ENCODE data around the gene C12orf76. TPM values are rescaled to one million over a fixed set of nuclear protein-coding genes. Genes with fewer than 3 reads are reported as not detected.

The C12orf76 gene
- total and polyA plus RNA-seq, 9 donors = 18.8 to 30.2 (median 24.4) TPM

GRCh38 chr12:109997393-109997792, 50.9 kb downstream of the C12orf76 start:
- Histone ChIP-seq H3K36me3 (ENCODE audit: control insufficient read depth, insufficient read depth, low read length) (peaks cover 4% of the 10 kb centered on the region), H3K4me3 (ENCODE audit: low read length) (no peak overlapping the region), H3K27ac (ENCODE audit: low read length) (no peak overlapping the region), H3K9me3 (replicated peaks; ENCODE audit: control insufficient read depth, low read depth, low read length) (no peaks in the 10 kb centered on the region), H3K27me3 (ENCODE audit: control insufficient read depth, insufficient read depth, low read length) (no peaks in the 10 kb centered on the region), H3K4me1 (ENCODE audit: control insufficient read depth, insufficient read depth, low read length) (peaks cover 25% of the 10 kb centered on the region)
- DNase-seq = no peak
- no CpG with 5 or more reads among the region's 4 CpGs for WGBS (ENCODE audit: insufficient coverage)

- no peak for DNase-seq
- Histone ChIP-seq H3K36me3 (ENCODE audit: control insufficient read depth, insufficient read depth, low read length) (peaks cover 9% of the 10 kb centered on the region), H3K4me3 (ENCODE audit: low read length) (peak overlapping the region; percentile 77), H3K4me1 (ENCODE audit: control insufficient read depth, insufficient read depth, low read length) (peaks cover 25% of the 10 kb centered on the region), H3K27me3 (ENCODE audit: control insufficient read depth, insufficient read depth, low read length) (no peaks in the 10 kb centered on the region), H3K9me3 (replicated peaks; ENCODE audit: control insufficient read depth, low read depth, low read length) (no peaks in the 10 kb centered on the region), H3K27ac (ENCODE audit: low read length) (no peak overlapping the region)
- 100% methylated on average over 1 of the region's 2 CpGs for WGBS (ENCODE audit: insufficient coverage)
Observed at GRCh38 chr12:109996483-109996853, 51.9 kb downstream of the C12orf76 start.

GRCh38 chr12:109995686-109996482, 52.4 kb downstream of the C12orf76 start, which contains the start of gene GIT2:
Gene GIT2 (minus strand): TSS chr12:109996368. CDS start chr12:109996224, 144 bp downstream.
- Histone ChIP-seq H3K27me3 (ENCODE audit: control insufficient read depth, insufficient read depth, low read length) (no peaks in the 10 kb centered on the region), H3K9me3 (replicated peaks; ENCODE audit: control insufficient read depth, low read depth, low read length) (no peaks in the 10 kb centered on the region), H3K4me1 (ENCODE audit: control insufficient read depth, insufficient read depth, low read length) (peaks cover 25% of the 10 kb centered on the region), H3K27ac (ENCODE audit: low read length) (peak within 1 kb of the TSS; percentile 82), H3K36me3 (ENCODE audit: control insufficient read depth, insufficient read depth, low read length) (peaks cover 10% of the 10 kb centered on the region), H3K4me3 (ENCODE audit: low read length) (peak within 1 kb of the TSS; percentile 77)
- under 1% methylated on average over 64 of the region's 65 CpGs for WGBS (ENCODE audit: insufficient coverage)
- DNase-seq = peak; percentile 97

- 2% methylated on average over 6 of the region's 6 CpGs for whole genome bisulfite sequencing (ENCODE audit: insufficient coverage)
- no peak for DNase-seq
- Histone ChIP-seq H3K36me3 (ENCODE audit: control insufficient read depth, insufficient read depth, low read length) (peaks cover 16% of the 10 kb centered on the region), H3K27me3 (ENCODE audit: control insufficient read depth, insufficient read depth, low read length) (no peaks in the 10 kb centered on the region), H3K4me3 (ENCODE audit: low read length) (peak overlapping the region; percentile 77), H3K9me3 (replicated peaks; ENCODE audit: control insufficient read depth, low read depth, low read length) (no peaks in the 10 kb centered on the region), H3K4me1 (ENCODE audit: control insufficient read depth, insufficient read depth, low read length) (peaks cover 22% of the 10 kb centered on the region), H3K27ac (ENCODE audit: low read length) (peak overlapping the region; percentile 82)
Observed at GRCh38 chr12:109995361-109995685, 53.0 kb downstream of the C12orf76 start.

- peaks cover 18% of the 10 kb centered on the region for H3K36me3 ChIP-seq (ENCODE audit: control insufficient read depth, insufficient read depth, low read length)
- peak; percentile 28 for DNase-seq
- no peaks in the 10 kb centered on the region for H3K9me3 ChIP-seq (replicated peaks; ENCODE audit: control insufficient read depth, low read depth, low read length)
- H3K27me3 ChIP-seq (ENCODE audit: control insufficient read depth, insufficient read depth, low read length) = no peaks in the 10 kb centered on the region
- peak overlapping the region; percentile 82 for H3K27ac ChIP-seq (ENCODE audit: low read length)
- 17% methylated on average over 1 of the region's 6 CpGs for WGBS (ENCODE audit: insufficient coverage)
- peak overlapping the region; percentile 77 for H3K4me3 ChIP-seq (ENCODE audit: low read length)
- H3K4me1 ChIP-seq (ENCODE audit: control insufficient read depth, insufficient read depth, low read length) = peaks cover 17% of the 10 kb centered on the region
Observed at GRCh38 chr12:109994401-109995175, 53.7 kb downstream of the C12orf76 start.

- Histone ChIP-seq H3K27me3 (ENCODE audit: control insufficient read depth, insufficient read depth, low read length) (no peaks in the 10 kb centered on the region), H3K4me1 (ENCODE audit: control insufficient read depth, insufficient read depth, low read length) (peaks cover 12% of the 10 kb centered on the region), H3K4me3 (ENCODE audit: low read length) (no peak overlapping the region), H3K27ac (ENCODE audit: low read length) (no peak overlapping the region), H3K36me3 (ENCODE audit: control insufficient read depth, insufficient read depth, low read length) (peaks cover 30% of the 10 kb centered on the region), H3K9me3 (replicated peaks; ENCODE audit: control insufficient read depth, low read depth, low read length) (no peaks in the 10 kb centered on the region)
- no CpG with 5 or more reads among the region's 2 CpGs for WGBS (ENCODE audit: insufficient coverage)
- DNase-seq = no peak
Observed at GRCh38 chr12:109993091-109993490, 55.2 kb downstream of the C12orf76 start.

- no peak overlapping the region for H3K4me3 ChIP-seq (ENCODE audit: low read length)
- WGBS (ENCODE audit: insufficient coverage) = 100% methylated on average over 1 of the region's 5 CpGs
- H3K4me1 ChIP-seq (ENCODE audit: control insufficient read depth, insufficient read depth, low read length) = peaks cover 6% of the 10 kb centered on the region
- H3K27ac ChIP-seq (ENCODE audit: low read length) = no peak overlapping the region
- H3K36me3 ChIP-seq (ENCODE audit: control insufficient read depth, insufficient read depth, low read length) = peaks cover 42% of the 10 kb centered on the region
- no peak for DNase-seq
- no peaks in the 10 kb centered on the region for H3K9me3 ChIP-seq (replicated peaks; ENCODE audit: control insufficient read depth, low read depth, low read length)
- H3K27me3 ChIP-seq (ENCODE audit: control insufficient read depth, insufficient read depth, low read length) = no peaks in the 10 kb centered on the region
Observed at GRCh38 chr12:109991586-109991985, 56.7 kb downstream of the C12orf76 start.

Other genes starting within 250 kb of the C12orf76 start
- 0.13 TPM for gene TRPV4, start 215.1 kb downstream of the C12orf76 start, total RNA-seq
- 1 to 10 TPM in 4 of 8 donors, under 1 TPM in 4; 0.63 to 3.3 (median 1.0) TPM for gene TRPV4, start 215.1 kb downstream of the C12orf76 start, polyA plus RNA-seq (ENCODE audit: insufficient read depth in 1 of 8, insufficient read length in 8 of 8, low replicate concordance in 1 of 8)
- 22.4 TPM for gene GLTP, start 168.0 kb downstream of the C12orf76 start, total RNA-seq
- 10 to 100 TPM; 17.9 to 34.2 (median 21.9) TPM for gene GLTP, start 168.0 kb downstream of the C12orf76 start, polyA plus RNA-seq (ENCODE audit: insufficient read depth in 1 of 8, insufficient read length in 8 of 8, low replicate concordance in 1 of 8)
- gene TCHP, start 148.2 kb downstream of the C12orf76 start, total RNA-seq = 9.9 TPM
- 10 to 100 TPM; 21.0 to 27.0 (median 24.0) TPM for gene TCHP, start 148.2 kb downstream of the C12orf76 start, polyA plus RNA-seq (ENCODE audit: insufficient read depth in 1 of 8, insufficient read length in 8 of 8, low replicate concordance in 1 of 8)
- gene GIT2, start 52.2 kb downstream of the C12orf76 start, total RNA-seq = 37.1 TPM
- 10 to 100 TPM; 40.2 to 63.0 (median 47.3) TPM for gene GIT2, start 52.2 kb downstream of the C12orf76 start, polyA plus RNA-seq (ENCODE audit: insufficient read depth in 1 of 8, insufficient read length in 8 of 8, low replicate concordance in 1 of 8)
- 48.6 TPM for gene ANKRD13A, start 49.1 kb downstream of the C12orf76 start, total RNA-seq
- 10 to 100 TPM; 34.5 to 56.2 (median 39.9) TPM for gene ANKRD13A, start 49.1 kb downstream of the C12orf76 start, polyA plus RNA-seq (ENCODE audit: insufficient read depth in 1 of 8, insufficient read length in 8 of 8, low replicate concordance in 1 of 8)
- 17.3 TPM for gene IFT81, start 75.8 kb upstream of the C12orf76 start, total RNA-seq
- 10 to 100 TPM; 14.0 to 19.9 (median 18.0) TPM for gene IFT81, start 75.8 kb upstream of the C12orf76 start, polyA plus RNA-seq (ENCODE audit: insufficient read depth in 1 of 8, insufficient read length in 8 of 8, low replicate concordance in 1 of 8)
- gene ATP2A2, start 232.7 kb upstream of the C12orf76 start, total RNA-seq = 312 TPM
- gene ATP2A2, start 232.7 kb upstream of the C12orf76 start, polyA plus RNA-seq (ENCODE audit: insufficient read depth in 1 of 8, insufficient read length in 8 of 8, low replicate concordance in 1 of 8) = 100 to 1,000 TPM; 436 to 712 (median 589) TPM

Measured in muscle of leg (tissue), 11 donors.